HepG2 (cell line): ENCODE results near the gene BAIAP2L1. TPM values are rescaled to one million over a fixed set of nuclear protein-coding genes. Genes with fewer than 3 reads are reported as not detected.
A peak's percentile ranks its signal among the peaks of the same experiment; 100 is the strongest.

Experiments
- AHR ChIP-seq: IDR thresholded peaks from 2 replicates; pipeline ENCODE4 v1.6.1; 2018; ENCODE audit warnings: missing genetic modification reagents, missing compliant biosample characterization
- CENPX ChIP-seq: sonication (generic); formaldehyde crosslinking; IDR thresholded peaks from 2 replicates; pipeline ENCODE4 v1.9.0; 2021; ENCODE audit warnings: mild to moderate bottlenecking, missing genetic modification reagents, moderate library complexity
- FOXK1 ChIP-seq: sonication (generic); formaldehyde crosslinking; IDR thresholded peaks from 2 replicates; pipeline ENCODE4 v1.4.0; 2020; ENCODE audit warnings: low read depth, missing genetic modification reagents, borderline replicate concordance
- GTF3A ChIP-seq: sonication (generic); formaldehyde crosslinking; conservative IDR thresholded peaks from 2 replicates; pipeline ENCODE4 v1.4.0; 2020; ENCODE audit warnings: mild to moderate bottlenecking, missing genetic modification reagents
- HCFC1 ChIP-seq: fragments of 150-350 bp; IDR thresholded peaks from 2 replicates; pipeline ENCODE4 v1.6.1; 2014; ENCODE audit warnings: low read depth, low read length
- HES4 ChIP-seq: sonication (generic); formaldehyde crosslinking; IDR thresholded peaks from 2 replicates; pipeline ENCODE4 v1.9.0; 2021; ENCODE audit warnings: mild to moderate bottlenecking, missing genetic modification reagents, borderline replicate concordance
- KDM5A ChIP-seq: fragments of 200-600 bp; sonication (generic); IDR thresholded peaks from 2 replicates; pipeline ENCODE4 v1.7.0; 2018; ENCODE audit warnings: antibody characterized with exemption, mild to moderate bottlenecking, low read length, borderline replicate concordance
- MYPOP ChIP-seq: sonication (generic); formaldehyde crosslinking; IDR thresholded peaks from 2 replicates; pipeline ENCODE4 v1.8.1; 2023; ENCODE audit warnings: mild to moderate bottlenecking, moderate library complexity, missing genetic modification reagents
- NBN ChIP-seq: fragments of 450-650 bp; conservative IDR thresholded peaks from 2 replicates; pipeline ENCODE4 v1.6.1; 2017
- SRSF1 ChIP-seq: fragments of 200-400 bp; formaldehyde crosslinking; optimal IDR thresholded peaks from 2 replicates; pipeline ENCODE3; 2017; ENCODE audit warnings: mild to moderate bottlenecking, low read depth, low read length, moderate library complexity
- TCF7L2 ChIP-seq: IDR thresholded peaks from 2 replicates; pipeline ENCODE4 v1.6.1; 2011; ENCODE audit warnings: mild to moderate bottlenecking, low read depth, low read length, moderate library complexity
- ZFP1 ChIP-seq: IDR thresholded peaks from 2 replicates; pipeline ENCODE4 v1.6.1; 2016
- ZMAT5 ChIP-seq: sonication (generic); formaldehyde crosslinking; IDR thresholded peaks from 2 replicates; pipeline ENCODE4 v1.5.0; 2020; ENCODE audit warnings: mild to moderate bottlenecking, low read depth, missing genetic modification reagents, borderline replicate concordance
- ZNF333 ChIP-seq: sonication (generic); formaldehyde crosslinking; IDR thresholded peaks from 2 replicates; pipeline ENCODE4 v1.4.0; 2020; ENCODE audit warnings: mild to moderate bottlenecking, missing genetic modification reagents, borderline replicate concordance
- ZNF552 ChIP-seq: sonication (generic); formaldehyde crosslinking; IDR thresholded peaks from 2 replicates; pipeline ENCODE4 v1.9.0; 2022; ENCODE audit warnings: missing genetic modification reagents, mild to moderate bottlenecking, borderline replicate concordance
- ZNF652 ChIP-seq: IDR thresholded peaks from 2 replicates; pipeline ENCODE4 v1.6.1; 2016; ENCODE audit warnings: low read depth, borderline replicate concordance
- ZNF660 ChIP-seq: sonication (generic); formaldehyde crosslinking; IDR thresholded peaks from 2 replicates; pipeline ENCODE4 v1.5.1; 2020; ENCODE audit warnings: mild to moderate bottlenecking, low read depth, missing genetic modification reagents, borderline replicate concordance
- polyA plus RNA-seq, 8 experiments: library from polyadenylated mRNA; depleted of rRNA in 3 of 8; stranded (reverse) in 7 of 8; unstranded in 1 of 8; fragments of >200 nt; fragmentation: Illumina TruSeq in 4 of 8; extraction: Trizol in 4 of 8; gene quantifications; 2 replicates each; pipeline versions ENCODE4 v1.2.1 to v1.2.3, GENCODE V29; 2011 to 2016; ENCODE audit warnings: low read depth in 4 of 8, missing spikeins in 1 of 8, mixed read lengths in 1 of 8; ENCODE audit not compliant: insufficient read depth in 1 of 8
- total RNA-seq, 5 experiments: library from RNA; depleted of rRNA; stranded (reverse); fragments of >200 nt; fragmentation: Illumina TruSeq; extraction: Trizol; gene quantifications; 2 replicates each; pipeline ENCODE4 v1.2.3, GENCODE V29; 2016; ENCODE audit warnings: low read depth in 1 of 5
- TF ChIP-seq, protein P1 (sequence below): sonication (generic); formaldehyde crosslinking; IDR thresholded peaks from 2 replicates; pipeline ENCODE4 v1.9.0; 2021; ENCODE audit warnings: missing genetic modification reagents, borderline replicate concordance
- TF ChIP-seq, protein P2 (sequence below): sonication (generic); formaldehyde crosslinking; IDR thresholded peaks from 2 replicates; pipeline ENCODE4; 2020; ENCODE audit warnings: missing genetic modification reagents, mild to moderate bottlenecking, borderline replicate concordance
- TF ChIP-seq, protein P3 (sequence below): sonication (generic); formaldehyde crosslinking; IDR thresholded peaks from 2 replicates; pipeline ENCODE4 v1.4.0; 2020; ENCODE audit warnings: low read depth, mild to moderate bottlenecking, missing genetic modification reagents

BAIAP2L1 gene
- total and polyA plus RNA-seq, 2 of the 13 experiments (the other 11 are each of a cell fraction or from before 2014, with no cell fraction given), result 13.0 to 21.5 TPM

DNA sequence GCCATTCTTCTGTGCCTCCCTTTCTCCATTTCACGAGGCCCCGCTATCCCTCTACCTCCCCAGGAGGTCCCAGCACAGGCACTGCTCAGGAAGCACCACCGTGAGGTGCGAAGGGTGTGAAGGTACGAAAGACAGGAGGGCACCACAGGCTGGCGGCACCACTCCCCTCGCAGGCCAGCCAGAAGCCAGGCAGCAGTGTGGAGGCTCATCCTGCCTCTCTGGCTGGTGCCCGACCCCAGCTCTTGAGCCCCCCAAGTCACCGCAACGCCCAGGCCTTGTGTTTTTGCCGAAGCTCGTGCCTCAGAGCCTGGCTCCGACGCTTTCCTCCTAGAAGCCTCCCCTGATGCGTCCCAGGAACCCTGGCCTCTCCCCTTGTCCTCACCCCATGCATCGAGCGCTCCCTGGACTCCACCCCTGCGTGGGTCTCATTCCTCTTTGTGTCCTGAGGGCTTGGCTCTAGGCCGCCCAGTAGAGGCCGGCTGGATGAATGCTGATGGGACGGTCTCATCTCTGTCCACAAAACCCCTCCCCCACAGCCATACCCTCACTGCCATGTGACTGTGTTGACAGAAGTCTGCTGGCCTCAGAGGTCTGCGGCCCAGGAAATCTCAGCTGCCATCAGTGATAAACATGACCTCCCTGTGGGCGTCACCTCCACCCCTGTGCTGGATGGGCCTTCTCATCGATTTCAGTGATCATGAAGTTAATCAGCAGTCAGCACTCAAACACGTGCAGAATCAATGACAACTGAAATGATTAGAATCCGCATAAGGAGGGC lies 100.1 kb downstream of the BAIAP2L1 start (continued):
- TF ChIP-seq ZMAT5 (CRISPR knock-in tag), result no peak
- no peak for TF ChIP-seq MYPOP (CRISPR knock-in tag)
- TF ChIP-seq FOXK1 (CRISPR knock-in tag), result peak; percentile 96
- TF ChIP-seq, protein P1, sequence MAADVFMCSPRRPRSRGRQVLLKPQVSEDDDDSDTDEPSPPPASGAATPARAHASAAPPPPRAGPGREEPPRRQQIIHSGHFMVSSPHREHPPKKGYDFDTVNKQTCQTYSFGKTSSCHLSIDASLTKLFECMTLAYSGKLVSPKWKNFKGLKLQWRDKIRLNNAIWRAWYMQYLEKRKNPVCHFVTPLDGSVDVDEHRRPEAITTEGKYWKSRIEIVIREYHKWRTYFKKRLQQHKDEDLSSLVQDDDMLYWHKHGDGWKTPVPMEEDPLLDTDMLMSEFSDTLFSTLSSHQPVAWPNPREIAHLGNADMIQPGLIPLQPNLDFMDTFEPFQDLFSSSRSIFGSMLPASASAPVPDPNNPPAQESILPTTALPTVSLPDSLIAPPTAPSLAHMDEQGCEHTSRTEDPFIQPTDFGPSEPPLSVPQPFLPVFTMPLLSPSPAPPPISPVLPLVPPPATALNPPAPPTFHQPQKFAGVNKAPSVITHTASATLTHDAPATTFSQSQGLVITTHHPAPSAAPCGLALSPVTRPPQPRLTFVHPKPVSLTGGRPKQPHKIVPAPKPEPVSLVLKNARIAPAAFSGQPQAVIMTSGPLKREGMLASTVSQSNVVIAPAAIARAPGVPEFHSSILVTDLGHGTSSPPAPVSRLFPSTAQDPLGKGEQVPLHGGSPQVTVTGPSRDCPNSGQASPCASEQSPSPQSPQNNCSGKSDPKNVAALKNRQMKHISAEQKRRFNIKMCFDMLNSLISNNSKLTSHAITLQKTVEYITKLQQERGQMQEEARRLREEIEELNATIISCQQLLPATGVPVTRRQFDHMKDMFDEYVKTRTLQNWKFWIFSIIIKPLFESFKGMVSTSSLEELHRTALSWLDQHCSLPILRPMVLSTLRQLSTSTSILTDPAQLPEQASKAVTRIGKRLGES (CRISPR knock-in tag), result no peak
- TF ChIP-seq ZNF333 (CRISPR knock-in tag), result no peak
- 0 out of 2 replicates have a peak, but pooled peaks have one; percentile 25 for TF ChIP-seq AHR (CRISPR knock-in tag)
- no peak for TF ChIP-seq HES4 (CRISPR knock-in tag)
- no peak for TF ChIP-seq ZNF652
- TF ChIP-seq ZNF552 (CRISPR knock-in tag), result no peak
- no peak for TF ChIP-seq ZNF660
- TF ChIP-seq KDM5A, result no peak
- TF ChIP-seq, protein P2, sequence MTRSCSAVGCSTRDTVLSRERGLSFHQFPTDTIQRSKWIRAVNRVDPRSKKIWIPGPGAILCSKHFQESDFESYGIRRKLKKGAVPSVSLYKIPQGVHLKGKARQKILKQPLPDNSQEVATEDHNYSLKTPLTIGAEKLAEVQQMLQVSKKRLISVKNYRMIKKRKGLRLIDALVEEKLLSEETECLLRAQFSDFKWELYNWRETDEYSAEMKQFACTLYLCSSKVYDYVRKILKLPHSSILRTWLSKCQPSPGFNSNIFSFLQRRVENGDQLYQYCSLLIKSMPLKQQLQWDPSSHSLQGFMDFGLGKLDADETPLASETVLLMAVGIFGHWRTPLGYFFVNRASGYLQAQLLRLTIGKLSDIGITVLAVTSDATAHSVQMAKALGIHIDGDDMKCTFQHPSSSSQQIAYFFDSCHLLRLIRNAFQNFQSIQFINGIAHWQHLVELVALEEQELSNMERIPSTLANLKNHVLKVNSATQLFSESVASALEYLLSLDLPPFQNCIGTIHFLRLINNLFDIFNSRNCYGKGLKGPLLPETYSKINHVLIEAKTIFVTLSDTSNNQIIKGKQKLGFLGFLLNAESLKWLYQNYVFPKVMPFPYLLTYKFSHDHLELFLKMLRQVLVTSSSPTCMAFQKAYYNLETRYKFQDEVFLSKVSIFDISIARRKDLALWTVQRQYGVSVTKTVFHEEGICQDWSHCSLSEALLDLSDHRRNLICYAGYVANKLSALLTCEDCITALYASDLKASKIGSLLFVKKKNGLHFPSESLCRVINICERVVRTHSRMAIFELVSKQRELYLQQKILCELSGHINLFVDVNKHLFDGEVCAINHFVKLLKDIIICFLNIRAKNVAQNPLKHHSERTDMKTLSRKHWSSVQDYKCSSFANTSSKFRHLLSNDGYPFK, result peak; percentile 12; the same call in 1 of the 2 replicates
- no peak for TF ChIP-seq HCFC1
- TF ChIP-seq GTF3A (CRISPR knock-in tag), result no peak
- TF ChIP-seq NBN, result no peak
- 0 out of 2 replicates have a peak, but pooled peaks have one; percentile 66 for TF ChIP-seq ZFP1 (CRISPR knock-in tag)
- TF ChIP-seq, protein P3, sequence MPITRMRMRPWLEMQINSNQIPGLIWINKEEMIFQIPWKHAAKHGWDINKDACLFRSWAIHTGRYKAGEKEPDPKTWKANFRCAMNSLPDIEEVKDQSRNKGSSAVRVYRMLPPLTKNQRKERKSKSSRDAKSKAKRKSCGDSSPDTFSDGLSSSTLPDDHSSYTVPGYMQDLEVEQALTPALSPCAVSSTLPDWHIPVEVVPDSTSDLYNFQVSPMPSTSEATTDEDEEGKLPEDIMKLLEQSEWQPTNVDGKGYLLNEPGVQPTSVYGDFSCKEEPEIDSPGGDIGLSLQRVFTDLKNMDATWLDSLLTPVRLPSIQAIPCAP (CRISPR knock-in tag), result no peak
- TF ChIP-seq CENPX (CRISPR knock-in tag), result no peak
- no peak for TF ChIP-seq TCF7L2
- TF ChIP-seq SRSF1, result no peak
